Breast epithelium (tissue), 4 donors: ENCODE measurements around the gene ALOXE3. TPM values are rescaled to one million over a fixed set of nuclear protein-coding genes. Genes with fewer than 3 reads are reported as not detected.

Experiments
- DNase-seq, 2 donors: peaks; one replicate each; pipeline ENCODE4 v3.0.0-alpha.2; 2019; ENCODE audit warnings: low spot score in 2 of 2
- H3K27ac ChIP-seq, 2 donors: fragments of 200-600 bp; sonication (generic) in 1 of 2; one replicate each; pipeline ENCODE4 v1.5.1; 2016 to 2019; ENCODE audit warnings: mild to moderate bottlenecking in 1 of 2
- H3K27me3 ChIP-seq, 2 donors: fragments of 200-600 bp; sonication (generic) in 1 of 2; one replicate each; pipeline versions ENCODE4 v1.5.1 to v1.6.0; 2017 to 2019; ENCODE audit warnings: control low read depth in 1 of 2, mild to moderate bottlenecking in 1 of 2
- H3K36me3 ChIP-seq: fragments of 200-600 bp; one replicate; pipeline ENCODE4 v1.5.1; 2019
- H3K4me1 ChIP-seq, 2 donors: fragments of 200-600 bp; sonication (generic); one replicate each; pipeline ENCODE4 v1.5.1; 2016 to 2019; ENCODE audit warnings: control low read depth in 1 of 2
- H3K4me3 ChIP-seq, 3 donors: fragments of 200-600 bp; sonication (generic); 1 replicate in 2 of 3; 2 replicates in 1 of 3; pipeline ENCODE4 v1.5.1; 2016 to 2019; ENCODE audit warnings: mild to moderate bottlenecking in 3 of 3, moderate library complexity in 2 of 3
- H3K9me3 ChIP-seq, 2 donors: fragments of 200-600 bp; sonication (generic) in 1 of 2; one replicate each; pipeline ENCODE4 v1.5.1; 2016 to 2019; ENCODE audit warnings: control low read depth in 1 of 2
- POLR2A ChIP-seq: fragments of 450-650 bp; IDR thresholded peaks from one replicate; pipeline ENCODE4 v1.6.1; 2016; ENCODE audit warnings: antibody characterized with exemption, mild to moderate bottlenecking, moderate library complexity
- POLR2AphosphoS5 ChIP-seq, 3 donors: sonication (generic); formaldehyde crosslinking; IDR thresholded peaks; one replicate each; pipeline ENCODE4 v1.6.1; 2017; ENCODE audit warnings: antibody characterized with exemption in 3 of 3
- intact Hi-C: fragments of 100-400 bp; cut with DNase I; formaldehyde crosslinking; loops from one replicate; pipeline ENCODE4 v1.15.1; 2023; ENCODE audit warnings: low total_unique reads
- total RNA-seq, 3 donors: library from RNA; depleted of rRNA; stranded (reverse); fragments of >200 nt; gene quantifications; one replicate each; pipeline ENCODE4 v1.1.0, GENCODE V29; 2016
- TF ChIP-seq, protein P1 (sequence below), 3 donors: fragments of 450-650 bp; IDR thresholded peaks; one replicate each; pipeline ENCODE4 v1.5.1; 2016 to 2017; ENCODE audit warnings: antibody characterized with exemption in 3 of 3, mild to moderate bottlenecking in 3 of 3, moderate library complexity in 3 of 3

ALOXE3 gene
- total RNA-seq, 3 donors from 2014 or later: 0.73 TPM; not detected in 2

GRCh38 chr17:8057691-8058114 is 60.6 kb downstream of the ALOXE3 start:
- intact Hi-C loops: no loop called here
- DNase-seq: no peak
- Histone ChIP-seq H3K27me3 (peaks cover 0 to 28% of the 10 kb centered on the region in 2 donors), H3K9me3 (no peaks in the 10 kb centered on the region), H3K27ac (no peak overlapping the region), H3K4me1 (no peaks in the 10 kb centered on the region), H3K4me3 (no peak overlapping the region), H3K36me3 (no peaks in the 10 kb centered on the region)
- TF ChIP-seq, protein P1, sequence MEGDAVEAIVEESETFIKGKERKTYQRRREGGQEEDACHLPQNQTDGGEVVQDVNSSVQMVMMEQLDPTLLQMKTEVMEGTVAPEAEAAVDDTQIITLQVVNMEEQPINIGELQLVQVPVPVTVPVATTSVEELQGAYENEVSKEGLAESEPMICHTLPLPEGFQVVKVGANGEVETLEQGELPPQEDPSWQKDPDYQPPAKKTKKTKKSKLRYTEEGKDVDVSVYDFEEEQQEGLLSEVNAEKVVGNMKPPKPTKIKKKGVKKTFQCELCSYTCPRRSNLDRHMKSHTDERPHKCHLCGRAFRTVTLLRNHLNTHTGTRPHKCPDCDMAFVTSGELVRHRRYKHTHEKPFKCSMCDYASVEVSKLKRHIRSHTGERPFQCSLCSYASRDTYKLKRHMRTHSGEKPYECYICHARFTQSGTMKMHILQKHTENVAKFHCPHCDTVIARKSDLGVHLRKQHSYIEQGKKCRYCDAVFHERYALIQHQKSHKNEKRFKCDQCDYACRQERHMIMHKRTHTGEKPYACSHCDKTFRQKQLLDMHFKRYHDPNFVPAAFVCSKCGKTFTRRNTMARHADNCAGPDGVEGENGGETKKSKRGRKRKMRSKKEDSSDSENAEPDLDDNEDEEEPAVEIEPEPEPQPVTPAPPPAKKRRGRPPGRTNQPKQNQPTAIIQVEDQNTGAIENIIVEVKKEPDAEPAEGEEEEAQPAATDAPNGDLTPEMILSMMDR (IDR thresholded peaks at IDR 0.05): peak; percentile 60 to 78 (median 78)
- TF ChIP-seq POLR2A: no peak

DNA sequence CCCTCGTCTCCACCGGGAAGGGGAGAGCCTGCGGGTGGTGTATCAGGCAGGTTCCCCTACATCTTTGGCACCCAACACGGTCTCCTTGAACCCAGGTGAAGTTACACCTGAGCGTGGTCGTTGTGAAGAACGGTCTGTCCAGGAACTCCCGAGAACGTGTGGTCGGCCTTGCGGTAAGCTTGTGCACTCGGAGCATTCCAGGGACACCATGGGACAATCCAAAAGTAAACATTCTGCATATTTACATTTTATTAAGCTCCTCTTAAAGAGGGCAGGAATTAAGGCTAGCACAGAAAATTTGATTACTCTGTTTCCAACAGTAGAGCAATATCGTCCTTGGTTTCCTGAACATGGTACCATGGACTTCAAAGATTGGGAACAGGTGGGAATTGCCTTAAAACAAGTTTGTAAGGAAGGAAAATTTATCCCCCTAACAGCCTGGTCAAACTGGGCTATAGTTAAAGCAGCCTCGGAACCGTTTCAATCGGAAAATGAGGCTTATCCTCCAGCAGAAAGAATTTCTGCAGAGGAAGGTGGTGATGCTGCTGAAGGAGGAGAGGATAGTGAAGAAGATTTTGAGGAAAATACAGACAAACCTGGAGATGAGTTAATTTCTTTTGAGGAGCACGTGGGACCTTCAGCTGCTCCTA is 61.2 kb downstream of the ALOXE3 start:
- Histone ChIP-seq H3K4me1 (no peaks in the 10 kb centered on the region), H3K4me3 (no peak overlapping the region), H3K27ac (no peak overlapping the region), H3K9me3 (no peaks in the 10 kb centered on the region), H3K36me3 (no peaks in the 10 kb centered on the region), H3K27me3 (peaks cover 0 to 22% of the 10 kb centered on the region in 2 donors)
- intact Hi-C loops: no loop called here
- no peak for DNase-seq
- TF ChIP-seq POLR2AphosphoS5 (IDR thresholded peaks at IDR 0.05) (no peak), POLR2A (no peak)
- TF ChIP-seq, protein P1 (IDR thresholded peaks at IDR 0.05): no peak

GRCh38 chr17:8056232-8056975 is 61.9 kb downstream of the ALOXE3 start:
- peaks cover 0 to 16% of the 10 kb centered on the region in 2 donors for H3K27me3 ChIP-seq
- intact Hi-C loops: no loop called here
- DNase-seq: no peak
- H3K4me1 ChIP-seq: no peaks in the 10 kb centered on the region
- TF ChIP-seq POLR2AphosphoS5 (IDR thresholded peaks at IDR 0.05) (peak in 1 of 3 donors; percentile 10), POLR2A (no peak)
- TF ChIP-seq, protein P1 (IDR thresholded peaks at IDR 0.05): no peak
- no peak overlapping the region for H3K4me3 ChIP-seq
- H3K36me3 ChIP-seq: no peaks in the 10 kb centered on the region
- H3K27ac ChIP-seq: peak overlapping the region in 1 of 2 donors; percentile 4
- no peaks in the 10 kb centered on the region for H3K9me3 ChIP-seq

GRCh38 chr17:8055851-8056231 is 62.5 kb downstream of the ALOXE3 start:
- Histone ChIP-seq H3K36me3 (no peaks in the 10 kb centered on the region), H3K4me3 (no peak overlapping the region), H3K27ac (peak overlapping the region in 1 of 2 donors; percentile 23), H3K27me3 (peaks cover 0 to 10% of the 10 kb centered on the region in 2 donors), H3K4me1 (no peaks in the 10 kb centered on the region), H3K9me3 (no peaks in the 10 kb centered on the region)
- intact Hi-C loops: no loop called here
- TF ChIP-seq, protein P1 (IDR thresholded peaks at IDR 0.05): no peak
- TF ChIP-seq POLR2AphosphoS5 (IDR thresholded peaks at IDR 0.05) (no peak), POLR2A (no peak)
- no peak for DNase-seq

GRCh38 chr17:8053600-8053999 is 64.7 kb downstream of the ALOXE3 start:
- no peaks in the 10 kb centered on the region for H3K4me1 ChIP-seq
- intact Hi-C loops: no loop called here
- no peaks in the 10 kb centered on the region for H3K9me3 ChIP-seq
- H3K36me3 ChIP-seq: no peaks in the 10 kb centered on the region
- H3K4me3 ChIP-seq: no peak overlapping the region
- TF ChIP-seq POLR2AphosphoS5 (IDR thresholded peaks at IDR 0.05): no peak
- TF ChIP-seq POLR2A: no peak
- TF ChIP-seq, protein P1 (IDR thresholded peaks at IDR 0.05): no peak
- DNase-seq: no peak
- no peak overlapping the region for H3K27ac ChIP-seq
- H3K27me3 ChIP-seq: no peaks in the 10 kb centered on the region
